D341Med (cell line): ENCODE measurements around the gene SEL1L.
"Not testable (repeated sequence)": the region's sequence is repeated elsewhere in the genome, so short reads cannot be mapped to it uniquely, and the experiment has no call there.

Experiments
- DNase-seq: peaks from one replicate; pipeline ENCODE4 v3.0.0; 2012; ENCODE audit warnings: low spot score

The SEL1L gene

GRCh38 chr14:81533536-81534343 is at the start of gene SEL1L:
Gene SEL1L (minus strand): TSS chr14:81533853. CDS start chr14:81533744, 109 bp downstream.
- peak; percentile 97 for DNase-seq

- DNase-seq: no peak
These were observed 48.8 kb upstream of the SEL1L start for GRCh38 chr14:81582420-81582819.

GRCh38 chr14:81579115-81579514 is 45.5 kb upstream of the SEL1L start:
- DNase-seq: no peak

DNA sequence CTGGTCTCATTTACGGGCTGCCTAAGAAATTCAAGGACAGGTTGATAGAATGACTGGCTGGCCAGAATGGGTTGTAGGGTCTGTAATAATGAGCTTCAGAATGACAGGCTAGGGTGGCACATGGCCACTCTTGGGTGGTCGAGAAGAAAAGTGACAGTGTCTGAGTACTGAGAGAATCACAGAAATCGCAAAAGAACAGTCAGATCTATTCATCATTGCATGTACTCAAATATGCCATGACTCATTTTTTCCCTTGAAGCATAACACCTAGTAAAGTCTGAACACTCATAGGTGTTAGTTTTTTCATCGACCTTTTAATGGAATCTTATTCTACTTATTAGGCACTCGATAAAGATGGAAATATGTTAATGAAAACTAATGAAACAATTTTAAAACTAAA is 37.8 kb upstream of the SEL1L start:
- no peak for DNase-seq

DNA sequence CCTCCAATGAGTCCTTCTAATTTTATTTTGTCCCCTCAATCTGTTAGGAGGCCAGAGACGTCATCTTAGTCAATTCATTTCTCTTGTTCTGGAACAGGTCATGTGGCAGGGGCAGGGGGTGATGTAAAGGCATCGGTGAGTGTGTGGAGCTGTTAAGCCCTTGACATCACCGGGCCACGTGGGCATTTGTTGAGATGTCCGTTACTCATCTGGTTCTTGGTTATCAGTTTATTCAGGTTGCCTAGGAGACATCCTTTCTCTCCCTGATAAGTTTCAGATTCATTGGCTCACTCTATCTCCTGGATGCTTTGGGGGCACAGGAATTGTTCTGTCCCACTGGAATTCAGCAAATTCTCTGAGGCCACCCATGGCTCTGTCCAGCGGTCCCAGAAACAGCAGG is 33.6 kb upstream of the SEL1L start:
- no peak for DNase-seq

DNA sequence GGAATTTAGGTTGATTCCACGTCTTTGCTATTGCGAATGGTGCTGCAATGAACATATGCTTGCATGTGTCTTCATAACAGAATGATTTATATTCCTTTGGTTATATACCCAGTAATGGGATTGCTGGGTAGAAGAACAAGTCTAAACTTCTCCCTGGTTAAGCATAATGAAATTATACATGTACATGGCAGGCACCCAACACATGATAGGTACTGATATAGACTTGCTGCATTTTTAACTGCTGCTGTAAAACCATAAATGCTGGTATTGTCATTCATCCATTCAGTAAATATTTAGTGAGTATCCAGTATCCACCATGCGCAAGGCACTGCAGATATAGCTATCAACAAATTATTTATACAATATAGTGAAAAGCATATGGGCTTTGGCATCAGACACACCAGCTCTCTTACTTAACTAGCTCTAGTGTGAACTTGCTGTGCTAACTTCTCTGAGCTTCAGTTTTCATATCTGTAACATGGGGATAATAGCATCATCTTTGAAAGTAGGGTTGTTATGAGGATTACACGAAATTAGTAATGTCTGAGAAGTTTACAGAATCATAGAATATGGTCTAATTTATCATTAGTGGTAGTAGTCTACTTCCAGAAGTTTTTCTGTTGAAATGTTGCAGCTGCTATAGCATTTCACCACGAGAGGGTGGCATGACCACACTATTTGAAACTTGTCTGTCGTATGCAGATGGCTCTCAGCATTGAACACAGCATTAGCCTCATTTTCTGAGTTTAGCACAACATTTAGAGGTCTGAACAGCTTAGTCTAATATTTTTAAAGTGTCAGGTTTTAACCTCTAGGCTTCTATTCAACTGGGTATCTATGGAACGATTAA is 32.0 kb upstream of the SEL1L start:
- peak; percentile 62 for DNase-seq

- no peak for DNase-seq
These were observed 29.2 kb upstream of the SEL1L start for GRCh38 chr14:81562818-81563217.

DNA sequence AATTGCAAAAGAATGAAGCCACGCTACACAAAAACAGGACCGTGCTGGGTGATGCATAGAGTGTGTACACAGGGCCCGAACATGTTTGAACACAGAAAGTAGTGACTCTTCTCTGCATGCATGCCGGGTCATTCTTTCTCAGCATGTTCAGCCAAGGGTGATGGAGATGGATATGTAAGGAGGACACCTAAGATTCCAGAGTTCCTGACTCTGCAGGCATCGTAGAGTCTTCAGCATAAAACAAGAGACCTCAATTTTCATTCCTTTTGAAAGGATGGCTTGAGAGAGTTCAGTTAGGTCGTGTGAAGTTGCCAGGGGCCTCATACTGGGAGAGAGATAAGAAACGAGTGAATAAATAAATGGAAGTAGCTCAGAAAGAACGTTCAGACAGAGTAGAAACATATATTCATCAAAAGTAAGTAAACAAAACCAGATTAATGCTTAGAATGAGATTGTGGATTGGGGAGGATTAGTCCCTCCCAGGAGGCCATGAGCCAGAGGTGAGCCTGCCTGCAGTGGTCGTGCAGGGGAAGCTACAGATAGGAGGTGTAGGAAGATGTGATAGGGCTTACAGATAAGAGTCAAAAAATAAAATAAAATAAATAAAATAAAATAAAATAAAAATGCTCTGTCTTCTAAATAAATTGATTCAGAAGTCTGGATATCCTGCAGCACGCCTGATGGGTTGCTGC is 27.6 kb upstream of the SEL1L start:
- no peak for DNase-seq

DNA sequence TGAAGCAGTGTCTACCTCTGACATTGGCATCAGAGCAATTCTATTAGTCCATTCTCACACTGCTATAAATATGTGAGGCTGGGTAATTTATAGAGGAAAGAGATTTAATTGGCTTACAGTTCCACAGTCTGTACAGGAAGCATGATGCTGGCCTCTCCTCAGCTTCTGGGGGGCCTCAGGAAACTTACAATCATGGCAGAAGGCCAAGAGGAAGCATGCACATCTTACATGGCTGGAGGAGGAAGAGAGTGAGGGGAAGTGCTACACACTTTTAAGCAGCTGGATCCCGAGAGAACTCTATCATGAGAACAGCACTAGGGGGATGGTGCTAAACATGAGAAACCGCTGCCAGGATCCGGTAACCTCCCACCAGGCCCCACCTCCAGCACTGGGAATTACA is 25.7 kb upstream of the SEL1L start:
- no peak for DNase-seq

- DNase-seq: no peak
These were observed 23.5 kb upstream of the SEL1L start for GRCh38 chr14:81557146-81557545.

- no peak for DNase-seq
These were observed 22.0 kb upstream of the SEL1L start for GRCh38 chr14:81555684-81556083.

DNA sequence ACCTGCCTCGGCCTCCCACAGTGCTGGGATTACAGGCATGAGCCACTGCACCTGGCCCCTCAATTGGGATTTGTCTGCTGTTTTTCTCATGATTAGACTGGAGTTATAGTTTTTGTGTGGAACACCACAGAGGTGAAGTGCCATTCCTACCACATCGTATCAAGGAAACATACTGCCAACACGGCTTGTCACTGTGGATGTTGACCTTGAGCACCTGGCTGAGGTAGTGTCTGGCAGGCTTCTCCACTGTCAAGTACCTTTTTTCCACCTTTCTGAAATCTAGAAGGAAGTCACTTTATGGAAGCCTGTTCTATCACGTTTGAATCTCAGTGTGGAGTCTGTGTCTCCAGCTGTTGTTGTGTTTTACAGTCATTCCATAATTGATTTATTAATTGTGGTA is 21.4 kb upstream of the SEL1L start:
- no peak for DNase-seq

DNA sequence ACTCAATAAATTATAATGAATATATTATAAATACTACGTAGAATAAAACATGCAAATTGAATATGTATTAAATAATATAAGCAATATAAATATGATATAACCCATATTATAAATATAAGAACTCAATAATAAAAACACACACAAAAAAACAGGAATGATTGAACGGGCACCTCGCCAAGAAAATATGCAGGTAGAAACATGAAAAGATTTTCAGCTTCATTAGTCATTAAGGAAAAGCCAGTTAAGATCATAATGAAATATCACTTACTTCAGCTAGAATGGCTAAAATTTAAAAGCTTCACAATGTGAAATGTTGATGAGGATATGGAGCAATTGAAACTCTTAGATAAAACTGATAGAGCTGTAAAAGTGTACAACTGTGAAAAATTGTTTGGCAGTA is 17.8 kb upstream of the SEL1L start:
- no peak for DNase-seq

- no peak for DNase-seq
These were observed 16.5 kb upstream of the SEL1L start for GRCh38 chr14:81550001-81550637.

GRCh38 chr14:81541206-81541605 is 7.6 kb upstream of the SEL1L start:
- DNase-seq: not testable (repeated sequence)

- DNase-seq: no peak
These were observed 3.5 kb upstream of the SEL1L start for GRCh38 chr14:81537193-81537592.

- DNase-seq: no peak
These were observed 2.7 kb upstream of the SEL1L start for GRCh38 chr14:81536241-81536771.

GRCh38 chr14:81535396-81536164 is 1.9 kb upstream of the SEL1L start:
- DNase-seq: no peak

- no peak for DNase-seq
These were observed 939 bp upstream of the SEL1L start for GRCh38 chr14:81534510-81535074.

DNA sequence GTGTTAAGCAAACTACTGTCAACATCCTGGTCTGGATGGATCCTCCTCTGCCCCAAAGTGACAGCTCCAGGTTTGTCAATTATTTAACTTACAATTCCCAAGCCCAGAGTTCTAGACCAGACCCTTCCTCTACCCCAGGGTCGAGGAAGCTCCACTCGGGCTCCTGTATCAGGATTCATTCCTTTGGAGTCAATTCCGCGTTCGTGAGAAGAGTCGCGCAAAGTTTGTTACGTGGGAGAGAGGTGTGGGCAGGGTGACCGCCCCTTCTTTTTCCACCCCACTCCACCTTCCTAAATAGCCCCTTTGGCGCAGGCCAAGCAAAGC is 479 bp downstream of the SEL1L start:
- no peak for DNase-seq

DNA sequence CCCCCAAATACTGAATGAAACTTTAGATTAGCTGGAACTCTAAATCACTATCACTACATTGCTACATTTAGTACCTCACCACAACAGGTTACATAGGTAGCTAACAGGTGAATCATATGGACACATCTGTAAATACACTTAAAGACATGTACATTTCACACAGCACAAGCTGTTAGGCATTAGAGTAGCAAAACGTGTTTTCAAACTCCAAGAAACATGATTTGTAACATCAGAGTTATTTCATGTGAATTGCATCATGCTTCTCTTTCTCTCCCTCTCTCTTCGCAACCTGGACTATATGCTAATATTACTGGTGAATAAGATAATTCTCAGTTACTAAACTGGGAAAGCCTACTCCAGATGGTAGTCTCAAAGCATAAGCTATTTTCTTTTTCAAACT is 4.3 kb downstream of the SEL1L start:
- no peak for DNase-seq
